ENCODE measurements around the gene KLHL6. TPM values are rescaled to one million over a fixed set of nuclear protein-coding genes. Genes with fewer than 3 reads are reported as not detected.

Gene KLHL6
- total and polyA plus RNA-seq, 4 donors, result 0.42 to 3.8 (median 1.0) TPM

- TF ChIP-seq REST (IDR thresholded peaks at IDR 0.05) (no peak), JUND (IDR thresholded peaks at IDR 0.05) (no peak), RAD21 (IDR thresholded peaks at IDR 0.05) (no peak), HNF4A (conservative IDR thresholded peaks at IDR 0.05) (no peak)
These were observed 48.7 kb downstream of the KLHL6 start (continued) for GRCh38 chr3:183506674-183507320.

- no peak overlapping the region for H3K4me3 ChIP-seq (ENCODE audit: low read depth in 1 of 3, low read length in 3 of 3)
- H3K4me1 ChIP-seq (ENCODE audit: control insufficient read depth in 4 of 4, insufficient read depth in 4 of 4, low read length in 3 of 4), result peaks cover 0 to 3% (median 1%) of the 10 kb centered on the region in 4 donors
- WGBS, result 97% methylated on average over 1 of the region's 1 CpG
- H3K27me3 ChIP-seq (ENCODE audit: control insufficient read depth in 4 of 4, insufficient read depth in 4 of 4, low read length in 3 of 4), result no peaks in the 10 kb centered on the region
- H3K27ac ChIP-seq (ENCODE audit: low read depth in 1 of 2, low read length in 2 of 2), result no peak overlapping the region
- no peaks in the 10 kb centered on the region for H3K36me3 ChIP-seq (ENCODE audit: control insufficient read depth in 4 of 4, insufficient read depth in 3 of 4, low read depth in 1 of 4, low read length in 3 of 4)
- H3K9ac ChIP-seq (ENCODE audit: low read depth in 1 of 2, low read length in 2 of 2), result no peak overlapping the region
- no peak for TF ChIP-seq TAF1 (conservative IDR thresholded peaks at IDR 0.05)
- TF ChIP-seq CTCF (IDR thresholded peaks at IDR 0.05; ENCODE audit: low read depth, low read length, missing input control), result no peak
- no peak for TF ChIP-seq SP1 (IDR thresholded peaks at IDR 0.05)
- TF ChIP-seq REST (IDR thresholded peaks at IDR 0.05), result no peak
- no peak for TF ChIP-seq HNF4A (conservative IDR thresholded peaks at IDR 0.05)
- TF ChIP-seq MAX (IDR thresholded peaks at IDR 0.05), result no peak
- TF ChIP-seq RXRA (IDR thresholded peaks at IDR 0.05), result no peak
- TF ChIP-seq FOXA1 (IDR thresholded peaks at IDR 0.05), result no peak
- TF ChIP-seq ZBTB33 (IDR thresholded peaks at IDR 0.05), result no peak
- TF ChIP-seq YY1 (IDR thresholded peaks at IDR 0.05), result no peak
- no peak for TF ChIP-seq FOXA2 (IDR thresholded peaks at IDR 0.05)
- no peak for TF ChIP-seq HNF4G (IDR thresholded peaks at IDR 0.05)
- no peak for TF ChIP-seq NR2F2 (IDR thresholded peaks at IDR 0.05)
- no peak for TF ChIP-seq JUND (IDR thresholded peaks at IDR 0.05)
- no peak for DNase-seq (ENCODE audit: low spot score)
- no peaks in the 10 kb centered on the region for H3K9me3 ChIP-seq (ENCODE audit: control insufficient read depth in 4 of 4, low read length in 3 of 4)
These were observed 50.9 kb downstream of the KLHL6 start for GRCh38 chr3:183504597-183504996.

Measured in liver (tissue), 9 donors.